Smooth muscle cell of the brain vasculature (primary cell): Measurements from ENCODE around the gene MEGF10.

Experiments used
- DNase-seq: peaks from one replicate; pipeline ENCODE4 v3.0.0-alpha.2; 2012; ENCODE audit warnings: low read depth, low spot score

The MEGF10 gene

GRCh38 chr5:127367946-127368465 lies 77.4 kb downstream of the MEGF10 start:
- no peak for DNase-seq

- DNase-seq = no peak
These were observed 79.2 kb downstream of the MEGF10 start for GRCh38 chr5:127369796-127370195.

GRCh38 chr5:127370631-127371030 lies 80.0 kb downstream of the MEGF10 start:
- DNase-seq = no peak

GRCh38 chr5:127373858-127374491 lies 83.4 kb downstream of the MEGF10 start:
- no peak for DNase-seq

- no peak for DNase-seq
These were observed 84.5 kb downstream of the MEGF10 start for GRCh38 chr5:127375124-127375523.

- DNase-seq = no peak
These were observed 85.0 kb downstream of the MEGF10 start for GRCh38 chr5:127375544-127376091.

GRCh38 chr5:127377651-127378050 lies 87.1 kb downstream of the MEGF10 start:
- DNase-seq = no peak

GRCh38 chr5:127385936-127386335 lies 95.3 kb downstream of the MEGF10 start:
- no peak for DNase-seq

GRCh38 chr5:127386557-127386956 lies 96.0 kb downstream of the MEGF10 start:
- DNase-seq = peak; percentile 70

- no peak for DNase-seq
These were observed 99.0 kb downstream of the MEGF10 start for GRCh38 chr5:127389601-127390000.

- no peak for DNase-seq
These were observed 102.2 kb downstream of the MEGF10 start for GRCh38 chr5:127392762-127393161.

- no peak for DNase-seq
These were observed 106.0 kb downstream of the MEGF10 start for GRCh38 chr5:127396490-127397155.

- DNase-seq = no peak
These were observed 107.9 kb downstream of the MEGF10 start for GRCh38 chr5:127398508-127398907.

- DNase-seq = no peak
These were observed 108.5 kb downstream of the MEGF10 start for GRCh38 chr5:127399068-127399467.

GRCh38 chr5:127400539-127400938 lies 109.9 kb downstream of the MEGF10 start:
- no peak for DNase-seq

GRCh38 chr5:127400946-127401670 lies 110.5 kb downstream of the MEGF10 start:
- no peak for DNase-seq

- no peak for DNase-seq
These were observed 111.8 kb downstream of the MEGF10 start for GRCh38 chr5:127402361-127402760.

- DNase-seq = no peak
These were observed 113.6 kb downstream of the MEGF10 start for GRCh38 chr5:127404190-127404589.

GRCh38 chr5:127406326-127407121 lies 115.9 kb downstream of the MEGF10 start:
- no peak for DNase-seq

GRCh38 chr5:127409246-127409917 lies 118.8 kb downstream of the MEGF10 start:
- no peak for DNase-seq
